ENCODE measurements around the gene GRIK5.

Gene GRIK5

DNA sequence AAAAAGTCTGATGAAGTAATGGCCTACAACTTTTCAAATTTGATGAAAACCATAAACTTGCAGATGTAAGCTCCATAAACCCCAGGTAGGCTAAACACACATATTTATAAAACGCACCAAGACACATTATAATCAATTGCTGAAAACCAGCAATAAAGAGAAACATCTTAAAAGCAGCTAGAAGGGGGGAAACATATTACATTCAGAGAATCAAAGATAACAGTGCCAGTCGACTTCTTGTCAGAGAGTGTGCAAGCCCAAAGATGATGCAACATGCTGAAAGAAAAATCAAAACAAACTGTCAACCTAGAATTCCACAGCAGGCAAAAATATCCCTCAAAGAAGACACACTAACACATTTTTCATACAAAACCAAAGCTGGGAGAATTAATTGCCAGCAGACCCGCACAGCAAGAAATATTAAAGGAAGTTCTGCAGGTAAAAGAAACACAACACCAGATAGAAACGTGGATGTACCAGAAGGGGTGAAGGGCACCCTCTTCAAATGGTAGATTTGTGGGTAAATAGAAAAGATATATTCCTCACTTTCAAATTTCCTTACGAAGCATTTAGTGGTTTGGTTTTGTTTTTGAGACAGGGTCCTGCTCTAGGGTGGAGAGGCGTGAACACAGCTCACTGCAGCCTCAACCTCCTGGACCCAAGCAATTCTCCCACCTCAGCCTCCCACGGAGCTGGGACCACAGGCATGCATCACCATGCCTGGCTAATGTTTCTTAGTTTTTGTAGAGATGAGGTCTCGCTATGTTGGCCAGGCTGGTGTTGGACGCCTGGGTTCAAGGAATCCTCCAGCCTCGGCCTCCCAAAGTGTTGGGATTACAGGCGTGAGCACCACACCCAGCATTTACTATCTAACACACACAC is 59.5 kb downstream of the GRIK5 start:
- DNase-seq (ENCODE audit: insufficient read length, low spot score), result no peak
- no peak for FAIRE-seq
- TF ChIP-seq, protein P1, sequence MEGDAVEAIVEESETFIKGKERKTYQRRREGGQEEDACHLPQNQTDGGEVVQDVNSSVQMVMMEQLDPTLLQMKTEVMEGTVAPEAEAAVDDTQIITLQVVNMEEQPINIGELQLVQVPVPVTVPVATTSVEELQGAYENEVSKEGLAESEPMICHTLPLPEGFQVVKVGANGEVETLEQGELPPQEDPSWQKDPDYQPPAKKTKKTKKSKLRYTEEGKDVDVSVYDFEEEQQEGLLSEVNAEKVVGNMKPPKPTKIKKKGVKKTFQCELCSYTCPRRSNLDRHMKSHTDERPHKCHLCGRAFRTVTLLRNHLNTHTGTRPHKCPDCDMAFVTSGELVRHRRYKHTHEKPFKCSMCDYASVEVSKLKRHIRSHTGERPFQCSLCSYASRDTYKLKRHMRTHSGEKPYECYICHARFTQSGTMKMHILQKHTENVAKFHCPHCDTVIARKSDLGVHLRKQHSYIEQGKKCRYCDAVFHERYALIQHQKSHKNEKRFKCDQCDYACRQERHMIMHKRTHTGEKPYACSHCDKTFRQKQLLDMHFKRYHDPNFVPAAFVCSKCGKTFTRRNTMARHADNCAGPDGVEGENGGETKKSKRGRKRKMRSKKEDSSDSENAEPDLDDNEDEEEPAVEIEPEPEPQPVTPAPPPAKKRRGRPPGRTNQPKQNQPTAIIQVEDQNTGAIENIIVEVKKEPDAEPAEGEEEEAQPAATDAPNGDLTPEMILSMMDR (IDR thresholded peaks at IDR 0.05; ENCODE audit: insufficient read depth, missing control alignments), result no peak

DNA sequence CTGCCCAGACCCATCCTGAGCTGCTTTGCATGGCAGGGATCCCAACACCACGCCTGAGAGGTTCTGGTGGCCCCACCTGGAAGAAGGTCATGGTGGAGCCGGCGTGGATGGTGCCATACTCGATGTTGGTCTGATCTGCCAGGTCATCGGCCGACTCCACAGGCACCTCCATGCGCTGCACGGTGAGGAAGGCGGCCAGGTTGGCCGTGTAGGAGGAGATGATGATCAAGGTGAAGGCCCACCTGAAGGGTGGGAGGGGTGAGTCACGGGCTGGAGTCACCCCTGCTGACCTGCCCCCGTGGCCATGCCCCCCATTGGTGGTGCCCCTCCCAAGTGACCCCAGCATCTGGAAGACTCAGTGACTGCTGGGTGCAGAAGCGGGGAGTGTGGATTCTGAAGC is 63.4 kb downstream of the GRIK5 start:
- FAIRE-seq, result no peak
- no peak for DNase-seq (ENCODE audit: insufficient read length, low spot score)
- TF ChIP-seq, protein P1 (IDR thresholded peaks at IDR 0.05; ENCODE audit: insufficient read depth, missing control alignments), result no peak

DNA sequence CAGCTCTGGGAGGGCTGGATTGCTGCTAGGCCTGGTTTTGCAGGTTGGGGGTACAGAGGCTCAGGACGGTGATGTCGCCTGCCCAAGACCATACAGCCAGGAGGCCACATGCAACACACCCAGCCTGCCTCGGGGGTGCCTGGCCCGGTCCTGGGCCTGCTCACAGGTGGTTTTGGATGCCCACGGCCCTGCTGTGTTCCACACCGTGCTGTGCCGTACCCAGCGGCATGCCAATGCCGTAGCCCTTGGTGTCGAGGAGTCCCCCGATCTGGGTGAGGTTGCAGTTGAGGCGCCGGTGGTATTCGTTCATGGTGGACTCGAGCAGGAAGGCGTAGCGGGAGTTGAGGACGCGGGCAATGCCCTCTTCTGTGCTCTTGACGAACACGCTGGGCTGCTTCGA is 64.5 kb downstream of the GRIK5 start:
- TF ChIP-seq, protein P1 (IDR thresholded peaks at IDR 0.05; ENCODE audit: insufficient read depth, missing control alignments), result no peak
- FAIRE-seq, result no peak
- DNase-seq (ENCODE audit: insufficient read length, low spot score), result no peak

DNA sequence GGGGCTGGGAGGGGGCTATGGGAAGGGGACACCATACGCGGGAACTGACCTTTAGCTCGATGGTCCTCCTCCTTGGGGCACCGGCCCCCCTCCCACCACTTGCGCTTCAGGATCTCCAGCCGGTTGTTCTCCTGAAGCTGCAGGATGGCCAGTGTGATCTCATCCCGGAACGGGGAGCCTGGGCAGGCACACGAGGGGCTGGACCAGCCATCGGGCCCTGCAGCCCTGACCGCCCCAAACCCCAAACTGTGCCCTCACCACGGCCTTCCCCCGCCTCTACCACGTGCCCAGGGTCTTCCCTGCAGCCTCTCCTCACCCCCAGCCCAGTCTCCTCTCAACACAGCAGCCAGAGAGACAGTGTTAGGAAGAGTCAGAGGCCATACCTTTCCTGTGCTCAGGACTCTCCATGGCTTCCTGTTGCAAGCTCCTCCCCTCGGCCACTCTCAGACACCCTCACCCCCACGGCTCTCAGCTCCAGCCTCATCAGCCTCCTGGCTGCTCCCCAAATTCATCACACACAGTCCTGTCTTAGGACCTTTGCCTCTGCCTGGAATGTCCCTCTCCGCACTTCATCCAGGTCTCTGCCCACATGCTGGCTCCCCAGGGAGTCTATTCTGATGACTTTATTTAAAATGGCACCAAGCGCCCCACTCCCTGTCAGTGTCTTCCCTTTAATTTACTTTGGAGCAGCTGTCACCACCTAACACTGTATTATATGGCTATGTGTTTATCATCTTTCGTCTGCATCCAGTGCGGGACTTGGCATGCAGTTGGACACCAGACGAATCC is 66.3 kb downstream of the GRIK5 start:
- TF ChIP-seq, protein P1 (IDR thresholded peaks at IDR 0.05; ENCODE audit: insufficient read depth, missing control alignments), result no peak
- FAIRE-seq (no peak), DNase-seq (ENCODE audit: insufficient read length, low spot score) (no peak)

DNA sequence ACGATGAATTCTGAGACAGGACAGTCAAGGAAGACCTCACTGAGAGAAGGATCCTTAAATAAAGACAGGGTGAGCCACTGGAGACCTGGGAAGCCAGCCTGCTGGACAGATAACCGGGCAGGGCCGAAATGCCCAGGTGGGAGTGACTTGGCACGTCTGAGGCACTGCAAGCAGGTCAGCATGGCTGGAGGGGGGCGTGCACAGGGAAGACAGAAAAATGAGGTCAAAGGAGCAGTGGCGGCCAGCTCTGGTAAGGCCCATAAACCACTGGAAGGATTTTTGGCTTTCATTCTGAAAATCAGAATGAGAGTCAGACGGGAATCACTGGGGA is 70.2 kb downstream of the GRIK5 start:
- FAIRE-seq (no peak), DNase-seq (ENCODE audit: insufficient read length, low spot score) (no peak)
- TF ChIP-seq, protein P1 (IDR thresholded peaks at IDR 0.05; ENCODE audit: insufficient read depth, missing control alignments), result no peak

DNA sequence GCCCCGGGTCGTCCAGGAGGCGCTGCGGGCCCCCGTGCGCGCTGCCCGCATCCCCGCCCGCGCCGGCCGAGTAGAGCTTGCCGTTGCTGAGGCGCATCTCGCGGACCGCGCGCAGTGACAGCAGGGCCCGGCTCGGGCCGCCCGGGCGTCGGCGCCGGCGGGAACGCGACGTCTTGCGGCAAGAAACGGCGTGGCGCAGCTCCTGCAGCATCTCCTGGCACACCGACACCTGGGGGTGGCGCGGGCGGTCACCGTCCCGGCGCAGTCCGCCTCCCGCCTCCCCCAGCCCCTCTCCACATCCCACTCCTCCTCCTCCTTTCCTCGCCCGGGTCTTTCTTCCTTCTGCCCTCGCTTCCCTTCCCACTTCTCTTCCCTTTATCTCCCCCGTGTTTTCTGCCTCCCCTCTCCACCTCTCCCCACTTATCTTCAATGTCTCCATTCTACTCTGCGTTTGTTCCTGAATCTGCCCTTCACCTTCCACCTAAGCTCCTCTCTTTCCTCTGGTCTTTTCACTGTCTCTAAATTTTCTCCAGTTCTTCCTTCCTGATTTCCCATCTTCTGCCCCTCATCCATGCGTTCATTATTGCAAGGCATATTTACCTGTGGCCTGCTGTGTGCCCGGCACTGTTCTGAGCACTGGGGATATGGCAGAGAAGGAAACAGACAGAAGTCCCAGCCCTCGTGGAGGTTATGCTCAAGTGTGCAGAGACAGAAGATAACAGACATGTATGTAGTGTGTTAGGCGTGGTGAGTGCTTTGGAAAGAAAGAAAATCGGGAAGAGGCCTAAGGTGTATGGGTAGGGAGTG is 70.7 kb downstream of the GRIK5 start:
- FAIRE-seq (no peak), DNase-seq (ENCODE audit: insufficient read length, low spot score) (no peak)
- TF ChIP-seq, protein P1 (IDR thresholded peaks at IDR 0.05; ENCODE audit: insufficient read depth, missing control alignments), result no peak
